GM20431 (cell line): ENCODE results near the gene GAS7.

Experiments used
- in situ Hi-C: fragments of 300-500 bp; cut with MseI, MboI; formaldehyde crosslinking; loops from one replicate; pipeline ENCODE4 v1.15.0; 2020; ENCODE audit warnings: low sequenced_read_pairs; ENCODE audit not compliant: unreplicated experiment

GAS7 gene

GRCh38 chr17:10147040-10147439, 51.4 kb downstream of the GAS7 start:
- in situ Hi-C loops, result no loop called here

GRCh38 chr17:10144982-10145381, 53.4 kb downstream of the GAS7 start:
- in situ Hi-C loops, result no loop called here

- in situ Hi-C loops, result no loop called here
These were observed 54.0 kb downstream of the GAS7 start for GRCh38 chr17:10144456-10144855.

- in situ Hi-C loops, result no loop called here
These were observed 57.0 kb downstream of the GAS7 start for GRCh38 chr17:10141436-10141835.

GRCh38 chr17:10139577-10139976, 58.8 kb downstream of the GAS7 start:
- in situ Hi-C loops, result no loop called here

- in situ Hi-C loops, result no loop called here
These were observed 62.0 kb downstream of the GAS7 start for GRCh38 chr17:10136258-10136981.

GRCh38 chr17:10135539-10136257, 62.7 kb downstream of the GAS7 start:
- in situ Hi-C loops, result no loop called here

- in situ Hi-C loops, result no loop called here
These were observed 67.7 kb downstream of the GAS7 start for GRCh38 chr17:10130677-10131076.

- in situ Hi-C loops, result no loop called here
These were observed 68.1 kb downstream of the GAS7 start for GRCh38 chr17:10130263-10130662.

- in situ Hi-C loops, result no loop called here
These were observed 70.5 kb downstream of the GAS7 start for GRCh38 chr17:10127819-10128425.

- in situ Hi-C loops, result no loop called here
These were observed 71.5 kb downstream of the GAS7 start for GRCh38 chr17:10126616-10127501.

GRCh38 chr17:10126276-10126615, 72.2 kb downstream of the GAS7 start:
- in situ Hi-C loops, result no loop called here

- in situ Hi-C loops, result no loop called here
These were observed 72.7 kb downstream of the GAS7 start for GRCh38 chr17:10125531-10126275.

GRCh38 chr17:10123093-10123492, 75.3 kb downstream of the GAS7 start:
- in situ Hi-C loops, result no loop called here

- in situ Hi-C loops, result no loop called here
These were observed 76.3 kb downstream of the GAS7 start for GRCh38 chr17:10121971-10122707.

- in situ Hi-C loops, result no loop called here
These were observed 77.7 kb downstream of the GAS7 start for GRCh38 chr17:10120749-10121148.

- in situ Hi-C loops, result no loop called here
These were observed 78.3 kb downstream of the GAS7 start for GRCh38 chr17:10120109-10120485.

- in situ Hi-C loops, result no loop called here
These were observed 79.0 kb downstream of the GAS7 start for GRCh38 chr17:10119203-10120108.
